Cardiac fibroblast (primary cell): Measurements from ENCODE around the gene TMEM259.

Experiments used
- DNase-seq, 2 donors: peaks; one replicate each; pipeline versions ENCODE4 v3.0.0 to v3.0.0-alpha.2; 2010; ENCODE audit warnings: low read depth in 2 of 2
- H3K4me3 ChIP-seq, 2 donors: replicated peaks in 1 of 2; 1 replicate in 1 of 2; 2 replicates in 1 of 2; pipeline ENCODE4 v1.5.1; 2011; ENCODE audit warnings: low read depth in 2 of 2, low read length in 2 of 2, mild to moderate bottlenecking in 2 of 2, moderate library complexity in 1 of 2
- CTCF ChIP-seq: IDR thresholded peaks from one replicate; pipeline ENCODE4 v1.5.1; 2011; ENCODE audit warnings: low read depth, mild to moderate bottlenecking, low read length, inconsistent platforms

The TMEM259 gene

GRCh38 chr19:1014161-1015060, 6.5 kb downstream of the TMEM259 start:
- no peak overlapping the region for H3K4me3 ChIP-seq
- TF ChIP-seq CTCF: no peak
- no peak for DNase-seq

GRCh38 chr19:1013218-1013617, 7.7 kb downstream of the TMEM259 start:
- no peak overlapping the region for H3K4me3 ChIP-seq
- DNase-seq: no peak
- no peak for TF ChIP-seq CTCF

- no peak overlapping the region for H3K4me3 ChIP-seq
- no peak for DNase-seq
- TF ChIP-seq CTCF: no peak
Measured at GRCh38 chr19:1012334-1012733, 8.6 kb downstream of the TMEM259 start.

GRCh38 chr19:1011831-1012333, 9.0 kb downstream of the TMEM259 start:
- no peak overlapping the region for H3K4me3 ChIP-seq
- no peak for TF ChIP-seq CTCF
- DNase-seq: no peak

GRCh38 chr19:1010586-1011510, 10.1 kb downstream of the TMEM259 start:
- DNase-seq: no peak
- H3K4me3 ChIP-seq: no peak overlapping the region
- TF ChIP-seq CTCF: no peak

- no peak overlapping the region for H3K4me3 ChIP-seq
- no peak for DNase-seq
- no peak for TF ChIP-seq CTCF
Measured at GRCh38 chr19:1009981-1010538, 10.9 kb downstream of the TMEM259 start.
